B cell (primary cell): Measurements from ENCODE around the gene CCR6. TPM values are rescaled to one million over a fixed set of nuclear protein-coding genes. Genes with fewer than 3 reads are reported as not detected.

Source experiments
- ATAC-seq: fragments of 200-7000 bp; cut with Tn5 transposase; one replicate; pipeline ENCODE4 v1.10.0; 2021; ENCODE audit warnings: low read depth, mild to moderate bottlenecking, moderate number of reproducible peaks, moderate library complexity
- CTCF ChIA-PET: fragments of 350-600 bp; sonication (Branson Sonifier 250); formaldehyde crosslinking; loops from one replicate; lab custom pipeline; 2021; ENCODE audit warnings: antibody characterized with exemption, inconsistent platforms; lab: Charles Lee
- POLR2A ChIA-PET: fragments of 350-600 bp; sonication (Branson Sonifier 250); formaldehyde crosslinking; loops from one replicate; lab custom pipeline; 2021; ENCODE audit warnings: antibody characterized with exemption; lab: Charles Lee
- DNase-seq: peaks from one replicate; pipeline ENCODE4 v3.0.0; 2013
- H2AFZ ChIP-seq: 2 replicates; pipeline ENCODE4 v1.6.1; 2012; ENCODE audit warnings: mild to moderate bottlenecking, low read depth, low read length; ENCODE audit not compliant: insufficient read depth, poor library complexity, severe bottlenecking
- H3K27ac ChIP-seq, 2 donors: 1 replicate in 1 of 2; 2 replicates in 1 of 2; pipeline ENCODE4 v1.5.1; 2012 to 2013; ENCODE audit warnings: low read length in 2 of 2, mild to moderate bottlenecking in 2 of 2, moderate library complexity in 1 of 2
- H3K27me3 ChIP-seq, 4 experiments: fragments of 200-600 bp in 1 of 4; sonication (generic) in 1 of 4; replicated peaks in 1 of 4; 1 replicate in 2 of 4; 2 replicates in 2 of 4; pipeline versions ENCODE4 v1.6.1 to v1.7.0; 2013 to 2016; ENCODE audit warnings: low read length in 3 of 4, mild to moderate bottlenecking in 2 of 4, mixed read lengths in 1 of 4, moderate library complexity in 1 of 4; ENCODE audit not compliant: insufficient read depth in 4 of 4, control insufficient read depth in 3 of 4; ENCODE audit errors: control extremely low read depth in 1 of 4
- H3K36me3 ChIP-seq, 2 experiments: replicated peaks in 1 of 2; 1 replicate in 1 of 2; 2 replicates in 1 of 2; pipeline versions ENCODE4 v1.6.1 to v1.7.1; 2013; ENCODE audit warnings: low read length in 1 of 2; ENCODE audit not compliant: insufficient read depth in 2 of 2, control insufficient read depth in 1 of 2; ENCODE audit errors: control extremely low read depth in 1 of 2, extremely low read depth in 1 of 2
- H3K4me1 ChIP-seq, 2 donors: fragments of 200-600 bp in 1 of 2; sonication (generic) in 1 of 2; 1 replicate in 1 of 2; 2 replicates in 1 of 2; pipeline versions ENCODE4 v1.5.1 to v1.6.1; 2013 to 2017; ENCODE audit warnings: low read length in 2 of 2; ENCODE audit not compliant: control insufficient read depth in 2 of 2, insufficient read depth in 2 of 2
- H3K4me2 ChIP-seq: replicated peaks from 2 replicates; pipeline ENCODE3; 2012; ENCODE audit warnings: mild to moderate bottlenecking, low read depth, low read length; ENCODE audit not compliant: poor library complexity, severe bottlenecking
- H3K4me3 ChIP-seq, 5 experiments: fragments of 200-600 bp in 1 of 5; sonication (generic) in 1 of 5; 1 replicate in 3 of 5; 2 replicates in 2 of 5; pipeline versions ENCODE4 v1.5.1 to v1.7.0; 2011 to 2016; ENCODE audit warnings: low read length in 4 of 5, mild to moderate bottlenecking in 4 of 5, low read depth in 2 of 5, control low read depth in 1 of 5, moderate library complexity in 1 of 5; ENCODE audit not compliant: insufficient read depth in 1 of 5; ENCODE audit errors: control extremely low read depth in 1 of 5, extremely low read depth in 1 of 5
- H3K79me2 ChIP-seq: fragments of 200-600 bp; sonication (generic); one replicate; pipeline ENCODE4 v1.6.0; 2016; ENCODE audit warnings: low read length; ENCODE audit not compliant: control insufficient read depth, insufficient read depth
- H3K9ac ChIP-seq: fragments of 200-600 bp; sonication (generic); 2 replicates; pipeline ENCODE4 v1.6.1; 2017; ENCODE audit warnings: mild to moderate bottlenecking, low read length, moderate library complexity
- H3K9me3 ChIP-seq, 3 donors: one replicate each; pipeline versions ENCODE4 v1.6.1 to v1.7.1; 2013; ENCODE audit warnings: low read length in 2 of 3; ENCODE audit not compliant: control insufficient read depth in 2 of 3, insufficient read depth in 1 of 3; ENCODE audit errors: control extremely low read depth in 1 of 3
- H4K20me1 ChIP-seq: 2 replicates; pipeline ENCODE4 v1.6.0; 2012; ENCODE audit warnings: mild to moderate bottlenecking, low read length; ENCODE audit not compliant: insufficient read depth, control insufficient read depth, poor library complexity, severe bottlenecking
- H3K27ac Mint-ChIP-seq: one replicate; pipeline ENCODE4 v1.8.0; 2021; ENCODE audit warnings: mixed read lengths
- H3K27me3 Mint-ChIP-seq: one replicate; pipeline ENCODE4 v1.8.0; 2021; ENCODE audit warnings: mixed read lengths
- H3K4me1 Mint-ChIP-seq: one replicate; pipeline ENCODE4 v1.8.0; 2021; ENCODE audit warnings: mixed read lengths
- H3K4me3 Mint-ChIP-seq: one replicate; pipeline ENCODE4 v1.8.0; 2021; ENCODE audit warnings: mixed read lengths
- H3K9me3 Mint-ChIP-seq: one replicate; pipeline ENCODE4 v1.8.0; 2022; ENCODE audit warnings: mixed read lengths; ENCODE audit not compliant: insufficient read depth
- CTCF ChIP-seq: fragments of 200-600 bp; IDR thresholded peaks from one replicate; pipeline ENCODE4 v1.8.0; 2022; ENCODE audit warnings: antibody characterized with exemption, mild to moderate bottlenecking
- EZH2 ChIP-seq: IDR thresholded peaks from 2 replicates; pipeline ENCODE4 v1.6.1; 2012; ENCODE audit warnings: borderline replicate concordance, low read depth, mild to moderate bottlenecking, moderate library complexity, low read length; ENCODE audit not compliant: insufficient read depth, poor library complexity, severe bottlenecking
- WGBS: methylation state at CpG from one replicate; pipeline ENCODE4 v1.1.5; 2013; ENCODE audit warnings: missing lambda C conversion rate; ENCODE audit not compliant: insufficient coverage; 5-methylcytosine and 5-hydroxymethylcytosine counted together
- intact Hi-C: fragments of 100-400 bp; cut with micrococcal nuclease; formaldehyde crosslinking; loops from one replicate; pipeline ENCODE4 v1.10.0; 2022
- polyA plus RNA-seq: library from polyadenylated mRNA; depleted of rRNA; stranded (reverse); fragments of >200 nt; gene quantifications from 2 replicates; pipeline ENCODE4 v1.2.3, GENCODE V29; 2012
- total RNA-seq, 2 donors: library from RNA; stranded (reverse); fragments of 120-200 nt in 1 of 2; gene quantifications; 1 replicate in 1 of 2; 2 replicates in 1 of 2; pipeline versions ENCODE4 v1.2.3 to v1.2.4, GENCODE V29; 2013 to 2022

CCR6 gene
- total and polyA plus RNA-seq, 2 donors (not counting 1 experiment from before 2014, with no cell fraction given), result 18.2 to 30.9 TPM

DNA sequence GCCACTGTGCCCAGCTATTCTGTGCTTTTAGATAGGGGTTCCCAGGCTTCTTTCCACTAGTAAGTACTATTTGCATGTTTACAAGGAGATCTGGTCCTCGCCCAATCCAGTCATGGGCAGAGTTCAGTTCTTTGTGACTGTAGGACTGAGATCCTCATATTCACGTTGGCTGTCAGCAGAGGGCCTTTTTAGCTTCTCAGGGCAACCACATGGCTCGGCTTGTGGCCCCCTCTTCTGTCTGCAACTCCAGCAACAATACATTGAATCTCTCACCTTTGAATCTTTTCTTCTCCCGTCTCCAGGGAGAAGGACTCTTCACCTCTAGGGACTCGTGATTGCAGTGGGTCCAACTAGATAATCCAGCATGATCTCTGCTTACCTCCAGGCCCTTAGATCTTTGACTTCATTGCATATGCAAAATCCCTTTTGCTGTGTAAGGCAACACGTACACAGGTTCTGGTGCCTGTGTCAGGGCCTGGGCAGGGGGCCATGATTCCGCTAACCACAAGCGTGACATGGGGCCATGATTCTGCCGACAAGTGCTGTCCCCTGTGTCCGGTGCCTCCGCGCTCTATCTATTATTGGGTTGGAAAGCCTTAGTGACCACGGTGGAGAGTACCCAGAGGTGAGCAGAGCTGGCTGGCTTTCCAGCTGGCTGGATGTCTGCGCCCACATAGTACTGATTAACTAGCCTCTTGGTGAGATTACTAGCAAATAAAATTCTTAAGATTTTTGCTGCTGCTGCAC is 5.1 kb downstream of the CCR6 start:
- Histone ChIP-seq H3K79me2 (peaks cover 99% of the 10 kb centered on the region), H3K4me2 (peak overlapping the region; percentile 52), H3K4me1 (peaks cover 74 to 76% of the 10 kb centered on the region in 2 donors), H3K4me3 (no peak overlapping the region), H4K20me1 (peaks cover 57% of the 10 kb centered on the region), H3K9me3 (peaks cover 0 to 6% (median 0%) of the 10 kb centered on the region in 3 donors), H2AFZ (no peak overlapping the region), H3K27me3 (no peaks in the 10 kb centered on the region), H3K27ac (peak overlapping the region; percentile 28 to 92), H3K36me3 (peaks cover 3 to 71% of the 10 kb centered on the region in 2 experiments), H3K9ac (no peak overlapping the region)
- TF ChIP-seq CTCF (no peak), EZH2 (no peak)
- Mint-ChIP-seq H3K27me3 (no peaks in the 10 kb centered on the region), H3K9me3 (no peaks in the 10 kb centered on the region), H3K27ac (peak overlapping the region; percentile 96), H3K4me1 (peaks cover 86% of the 10 kb centered on the region), H3K4me3 (peak overlapping the region; percentile 78)
- intact Hi-C loops, result loop anchor here (10.0 kb wide), 1 partner anchor 743 kb away; the partner anchor contains the start of gene MPC1
- ChIA-PET POLR2A (interaction anchor here (0.6 to 5.4 kb wide), 6 partner anchors 11 to 107 kb away, joined by 3 to 47 read pairs (median 4); no protein-coding TSS in a partner anchor), CTCF (interaction anchor here (1.2 to 22.6 kb wide), 5 partner anchors 4 to 138 kb away, joined by 4 to 437 read pairs (median 41); partner anchors contain the start of genes CCR6 and CEP43)
- 77% methylated on average over 13 of the region's 14 CpGs for WGBS
- ATAC-seq (no peak), DNase-seq (peak; percentile 44)

- no peak for ATAC-seq
- Mint-ChIP-seq H3K4me3 (peak overlapping the region; percentile 53), H3K27me3 (no peaks in the 10 kb centered on the region), H3K27ac (peak overlapping the region; percentile 100), H3K4me1 (peaks cover 87% of the 10 kb centered on the region), H3K9me3 (no peaks in the 10 kb centered on the region)
- Histone ChIP-seq H3K9me3 (peaks cover 0 to 6% (median 0%) of the 10 kb centered on the region in 3 donors), H4K20me1 (peaks cover 60% of the 10 kb centered on the region), H3K27ac (peak overlapping the region; percentile 82 to 92), H3K4me1 (peaks cover 73 to 74% of the 10 kb centered on the region in 2 donors), H3K4me3 (no peak overlapping the region), H3K36me3 (peaks cover 4 to 70% of the 10 kb centered on the region in 2 experiments), H3K79me2 (peaks cover 96% of the 10 kb centered on the region), H3K9ac (no peak overlapping the region), H2AFZ (no peak overlapping the region), H3K27me3 (no peaks in the 10 kb centered on the region), H3K4me2 (peak overlapping the region; percentile 61)
- DNase-seq, result peak; percentile 35
- POLR2A ChIA-PET, result interaction anchor here (1.2 to 5.4 kb wide), 5 partner anchors 8 to 35 kb away, joined by 4 to 47 read pairs (median 34); partner anchors contain the start of gene CCR6
- WGBS, result 52% methylated on average over 4 of the region's 6 CpGs
- TF ChIP-seq EZH2 (no peak), CTCF (no peak)
- CTCF ChIA-PET, result interaction anchor here (0.7 to 22.6 kb wide), 9 partner anchors 5 to 130 kb away, joined by 3 to 437 read pairs (median 4); partner anchors contain the start of genes CCR6 and CEP43
- intact Hi-C loops, result loop anchor here (10.0 kb wide), 1 partner anchor 744 kb away; the partner anchor contains the start of gene MPC1
Measured at GRCh38 chr6:167129159-167129558, 6.3 kb downstream of the CCR6 start.
